Activated naive CD4-positive, alpha-beta T cell treated with anti-CD3 and anti-CD28 coated beads for 36 hours (primary cell): ENCODE data around the gene IRX6. TPM values are rescaled to one million over a fixed set of nuclear protein-coding genes. Genes with fewer than 3 reads are reported as not detected.

Experiments
- CTCF ChIA-PET: fragments of 350-600 bp; sonication (Branson Sonifier 250); formaldehyde crosslinking; loops from one replicate; lab custom pipeline; 2021; ENCODE audit warnings: antibody characterized with exemption; lab: Charles Lee
- DNase-seq: peaks from one replicate; pipeline ENCODE4 v3.0.0-alpha.2; 2020
- H3K27ac Mint-ChIP-seq: one replicate; pipeline ENCODE4 v1.8.0; 2021; ENCODE audit warnings: mild to moderate bottlenecking, mixed read lengths
- H3K27me3 Mint-ChIP-seq: one replicate; pipeline ENCODE4 v1.8.0; 2021; ENCODE audit warnings: low read depth, mixed read lengths
- H3K36me3 Mint-ChIP-seq: one replicate; pipeline ENCODE4 v1.8.0; 2021; ENCODE audit warnings: low read depth, mixed read lengths
- H3K4me1 Mint-ChIP-seq: one replicate; pipeline ENCODE4 v1.8.0; 2021; ENCODE audit warnings: low read depth, mixed read lengths
- H3K4me3 Mint-ChIP-seq: one replicate; pipeline ENCODE4 v1.8.0; 2021; ENCODE audit warnings: mild to moderate bottlenecking, moderate library complexity, mixed read lengths
- H3K9me3 Mint-ChIP-seq: one replicate; pipeline ENCODE4 v1.8.0; 2021; ENCODE audit warnings: mixed read lengths
- intact Hi-C: fragments of 100-400 bp; cut with micrococcal nuclease; formaldehyde crosslinking; loops from one replicate; pipeline ENCODE4 v1.15.1; 2023
- total RNA-seq, 2 experiments: library from RNA; stranded (reverse); gene quantifications; one replicate each; pipeline ENCODE4 v1.2.3, GENCODE V29; 2021

Gene IRX6
- total RNA-seq, 2 experiments from 2014 or later, result not detected

DNA sequence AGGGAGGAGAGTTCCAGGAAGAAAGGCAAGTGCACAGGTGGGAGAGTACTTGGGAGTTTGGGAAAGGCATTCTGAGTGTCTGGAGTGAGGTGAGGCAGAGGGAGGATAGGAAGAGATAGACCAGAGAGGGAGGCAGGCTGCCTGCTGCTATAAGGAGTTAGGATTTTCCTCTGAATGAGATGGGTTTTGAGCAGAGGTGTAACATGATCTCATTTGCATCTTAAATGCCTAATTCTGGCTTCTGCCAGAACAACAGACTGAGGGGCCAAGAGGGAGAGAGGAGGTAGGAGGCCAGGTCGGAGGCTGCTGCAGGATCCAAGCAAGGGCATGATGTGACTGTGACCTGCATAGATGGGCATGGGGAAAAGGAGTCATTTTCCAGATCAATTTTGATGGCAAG lies 31.5 kb upstream of the IRX6 start:
- CTCF ChIA-PET, result no interaction called here

DNA sequence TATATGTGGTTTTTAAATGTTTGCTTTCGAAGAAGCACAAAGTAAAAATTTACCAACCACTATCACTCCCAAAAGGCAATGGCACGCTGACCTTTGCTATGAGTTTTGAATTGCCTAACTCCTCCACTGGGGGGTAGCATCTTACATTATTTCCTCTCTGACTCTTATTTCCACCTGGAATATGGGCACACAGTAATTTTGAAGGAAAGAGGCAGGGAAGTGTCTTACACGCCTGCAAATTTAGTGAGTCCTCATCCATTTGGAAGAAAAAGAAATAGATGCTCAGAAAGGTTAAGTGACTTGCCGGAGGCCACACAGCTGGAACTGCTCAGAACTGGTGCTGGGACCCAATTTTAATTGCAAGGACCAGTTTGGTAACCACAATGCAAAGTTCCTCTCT lies 29.9 kb upstream of the IRX6 start:
- no peaks in the 10 kb centered on the region for H3K4me1 Mint-ChIP-seq
- H3K4me3 Mint-ChIP-seq, result no peak overlapping the region
- H3K9me3 Mint-ChIP-seq, result peaks cover 3% of the 10 kb centered on the region
- peaks cover under 1% of the 10 kb centered on the region for H3K27me3 Mint-ChIP-seq
- intact Hi-C loops, result no loop called here
- no peaks in the 10 kb centered on the region for H3K36me3 Mint-ChIP-seq
- CTCF ChIA-PET, result no interaction called here
- no peak for DNase-seq
- H3K27ac Mint-ChIP-seq, result no peak overlapping the region

More for the DNA sequence above, 31.5 kb upstream of the IRX6 start:
- Mint-ChIP-seq H3K36me3 (no peaks in the 10 kb centered on the region), H3K9me3 (peaks cover 6% of the 10 kb centered on the region), H3K4me1 (no peaks in the 10 kb centered on the region), H3K4me3 (no peak overlapping the region), H3K27ac (no peak overlapping the region), H3K27me3 (no peaks in the 10 kb centered on the region)
- intact Hi-C loops, result no loop called here
- no peak for DNase-seq

DNA sequence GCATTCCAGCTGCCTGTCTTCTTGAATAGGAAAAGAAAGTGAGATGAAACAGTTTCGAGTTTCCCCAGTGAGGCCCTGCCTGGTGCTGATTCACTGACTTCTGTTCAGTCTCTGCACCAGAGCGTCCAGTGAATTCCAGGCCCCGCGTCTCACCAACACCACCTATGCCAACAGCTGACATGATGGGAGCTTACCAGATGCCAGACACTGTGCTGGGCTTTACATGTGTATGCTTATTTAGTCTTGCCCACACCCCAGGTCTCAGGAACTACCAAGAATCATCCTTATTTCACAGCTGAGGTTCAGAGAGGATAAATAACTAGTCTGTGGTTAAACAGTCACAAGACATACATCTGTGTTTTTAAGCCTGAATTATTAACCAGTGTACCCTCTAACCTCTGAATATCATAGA lies 29.1 kb upstream of the IRX6 start:
- Mint-ChIP-seq H3K27ac (no peak overlapping the region), H3K4me3 (no peak overlapping the region), H3K27me3 (peaks cover 6% of the 10 kb centered on the region), H3K4me1 (no peaks in the 10 kb centered on the region), H3K9me3 (peaks cover 3% of the 10 kb centered on the region), H3K36me3 (no peaks in the 10 kb centered on the region)
- no peak for DNase-seq
- CTCF ChIA-PET, result no interaction called here
- intact Hi-C loops, result no loop called here

DNA sequence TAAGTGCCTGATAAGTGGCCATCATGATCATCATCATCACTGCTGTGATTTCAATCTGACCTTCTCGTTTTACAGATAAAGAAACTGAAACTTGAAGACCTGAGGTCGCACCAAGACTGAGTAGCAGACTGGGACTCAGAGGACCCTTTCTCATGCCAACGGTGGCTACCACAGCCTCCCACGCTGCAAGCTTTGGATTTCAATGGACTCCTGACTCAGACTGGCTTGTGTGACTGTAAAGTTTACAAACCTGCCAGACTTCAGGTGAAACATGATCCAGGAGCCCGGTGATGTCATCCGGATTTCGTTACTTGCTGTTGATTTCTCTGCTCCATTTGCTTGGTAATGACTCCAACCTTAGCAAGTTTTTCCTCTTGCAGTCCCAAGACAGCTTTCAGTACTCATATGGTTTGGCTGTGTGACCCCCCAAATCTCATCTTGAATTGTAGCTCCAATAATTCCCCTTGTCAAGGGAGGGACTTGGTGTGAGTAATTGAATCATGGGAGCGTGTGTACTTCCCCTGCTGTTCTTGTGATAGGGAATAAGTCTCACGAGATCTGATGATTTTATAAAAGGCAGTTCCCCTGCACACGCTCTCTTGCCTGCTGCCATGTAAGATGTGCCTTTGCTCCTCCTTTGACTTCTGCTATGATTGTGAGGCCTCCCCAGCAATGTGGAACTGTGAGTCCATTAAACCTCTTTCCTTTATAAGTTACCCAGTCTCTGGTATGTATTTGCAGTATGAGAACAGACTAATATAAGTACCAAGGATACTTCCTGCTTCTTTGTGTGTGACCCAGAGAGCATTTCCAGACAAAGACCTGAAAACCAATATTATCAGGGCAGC lies 26.7 kb upstream of the IRX6 start:
- intact Hi-C loops, result no loop called here
- Mint-ChIP-seq H3K4me1 (no peaks in the 10 kb centered on the region), H3K27ac (no peak overlapping the region), H3K9me3 (peaks cover 3% of the 10 kb centered on the region), H3K27me3 (peaks cover 14% of the 10 kb centered on the region), H3K36me3 (no peaks in the 10 kb centered on the region), H3K4me3 (no peak overlapping the region)
- CTCF ChIA-PET, result no interaction called here
- no peak for DNase-seq

DNA sequence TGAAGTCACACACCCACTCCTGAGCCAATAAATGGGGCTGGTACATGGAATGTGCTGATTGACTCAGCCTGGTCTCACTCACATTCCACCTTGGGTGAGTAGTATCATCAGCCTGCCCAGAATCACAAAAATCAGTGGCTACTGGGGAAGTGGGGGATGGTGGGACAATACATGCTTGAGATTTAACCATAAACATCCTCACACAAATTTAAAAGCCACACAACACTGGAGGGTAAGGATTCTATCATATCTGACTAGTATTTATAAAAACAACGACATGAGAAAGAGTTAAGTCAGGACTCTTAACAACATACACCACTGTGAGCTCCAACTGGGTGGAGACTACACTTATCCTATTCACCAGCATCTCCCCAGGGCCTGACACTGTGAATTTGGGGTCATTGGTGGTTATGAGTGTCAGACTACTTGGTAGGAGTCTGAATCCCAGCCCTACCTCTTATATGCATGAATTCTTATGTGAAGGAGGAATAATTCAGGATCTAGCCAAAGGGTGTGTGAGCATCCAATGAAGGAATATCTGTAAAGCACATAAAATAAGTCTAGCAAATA lies 26.0 kb upstream of the IRX6 start:
- Mint-ChIP-seq H3K4me1 (no peaks in the 10 kb centered on the region), H3K36me3 (no peaks in the 10 kb centered on the region), H3K27me3 (peaks cover 14% of the 10 kb centered on the region), H3K4me3 (no peak overlapping the region), H3K9me3 (peaks cover 3% of the 10 kb centered on the region), H3K27ac (no peak overlapping the region)
- CTCF ChIA-PET, result no interaction called here
- intact Hi-C loops, result no loop called here
- no peak for DNase-seq

DNA sequence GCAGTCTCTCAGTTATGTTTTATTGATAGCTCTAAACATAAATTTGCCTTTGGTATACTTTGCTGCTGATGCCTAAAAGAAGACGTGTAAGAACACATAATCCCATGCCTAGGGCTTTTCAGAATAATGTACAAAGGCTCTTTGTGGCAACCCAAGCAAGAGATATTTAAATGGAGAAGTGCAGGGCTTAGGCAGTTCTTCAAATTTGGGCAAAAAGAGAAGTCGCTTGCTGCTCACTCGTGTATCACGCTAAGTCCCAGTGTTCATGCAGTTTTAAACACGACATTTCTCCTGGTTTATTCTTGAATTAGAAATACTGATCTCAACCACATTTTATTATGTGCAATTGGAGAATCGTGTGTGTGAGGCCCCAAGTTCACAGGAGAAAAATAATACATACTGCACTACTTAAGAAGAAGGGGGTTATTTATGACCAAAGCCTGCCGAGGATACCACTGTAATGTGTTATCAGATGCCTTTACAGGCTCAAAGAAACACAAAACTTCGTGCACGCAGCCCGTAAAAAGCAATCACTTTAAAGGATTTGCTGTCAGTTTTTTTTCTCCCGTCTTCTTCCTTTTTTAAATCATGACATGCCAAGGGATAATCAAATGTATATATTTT lies 22.5 kb upstream of the IRX6 start:
- no peak for DNase-seq
- intact Hi-C loops, result no loop called here
- peaks cover 19% of the 10 kb centered on the region for H3K27me3 Mint-ChIP-seq
- H3K36me3 Mint-ChIP-seq, result no peaks in the 10 kb centered on the region
- H3K9me3 Mint-ChIP-seq, result peaks cover 3% of the 10 kb centered on the region
- H3K27ac Mint-ChIP-seq, result no peak overlapping the region
- no peak overlapping the region for H3K4me3 Mint-ChIP-seq
- no peaks in the 10 kb centered on the region for H3K4me1 Mint-ChIP-seq
- CTCF ChIA-PET, result no interaction called here

DNA sequence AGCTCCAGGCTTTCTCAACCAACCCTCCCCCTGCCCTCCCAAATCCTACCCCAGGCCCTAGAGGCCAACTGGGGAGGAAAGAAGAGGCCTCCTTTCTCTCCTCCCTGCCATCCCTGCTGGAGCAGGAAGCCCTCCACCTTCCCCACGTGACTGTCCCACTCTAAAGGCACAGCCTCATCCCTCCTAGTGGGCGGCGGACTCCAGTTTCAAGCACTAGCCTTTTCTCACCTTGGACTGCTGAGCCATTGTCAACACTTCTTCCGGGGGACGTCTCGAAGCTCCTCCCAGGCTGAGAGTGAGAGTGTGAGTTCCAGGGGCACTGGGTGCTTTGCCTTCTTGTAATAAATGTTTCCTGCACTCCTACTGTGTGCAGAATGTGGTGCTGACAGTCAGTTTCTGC lies 21.4 kb upstream of the IRX6 start:
- intact Hi-C loops, result no loop called here
- Mint-ChIP-seq H3K4me3 (no peak overlapping the region), H3K9me3 (peaks cover under 1% of the 10 kb centered on the region), H3K36me3 (no peaks in the 10 kb centered on the region), H3K4me1 (no peaks in the 10 kb centered on the region), H3K27me3 (peaks cover 19% of the 10 kb centered on the region), H3K27ac (no peak overlapping the region)
- no peak for DNase-seq
- CTCF ChIA-PET, result no interaction called here

DNA sequence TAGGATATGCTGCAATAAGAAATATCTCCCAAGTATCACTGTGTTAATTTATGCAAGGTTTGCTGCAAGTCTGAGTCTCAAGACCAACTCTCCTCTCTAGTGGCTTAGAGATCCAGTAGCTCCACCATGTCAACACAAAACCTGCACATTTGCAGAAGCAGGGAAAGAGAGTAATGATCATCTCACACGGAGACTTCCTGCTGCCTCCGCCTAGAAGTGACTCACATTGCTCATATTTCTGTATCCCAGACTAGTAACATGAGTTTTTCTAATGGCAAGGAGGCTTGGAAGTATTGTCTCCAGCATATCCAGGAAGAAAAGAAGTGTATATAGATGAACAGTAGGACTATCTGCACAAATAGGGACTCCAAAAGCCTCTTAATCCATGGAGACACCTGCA lies 15.0 kb upstream of the IRX6 start:
- Mint-ChIP-seq H3K4me1 (no peaks in the 10 kb centered on the region), H3K36me3 (no peaks in the 10 kb centered on the region), H3K27ac (no peak overlapping the region), H3K9me3 (peaks cover 3% of the 10 kb centered on the region), H3K27me3 (peaks cover 10% of the 10 kb centered on the region), H3K4me3 (no peak overlapping the region)
- CTCF ChIA-PET, result no interaction called here
- no peak for DNase-seq
- intact Hi-C loops, result no loop called here

DNA sequence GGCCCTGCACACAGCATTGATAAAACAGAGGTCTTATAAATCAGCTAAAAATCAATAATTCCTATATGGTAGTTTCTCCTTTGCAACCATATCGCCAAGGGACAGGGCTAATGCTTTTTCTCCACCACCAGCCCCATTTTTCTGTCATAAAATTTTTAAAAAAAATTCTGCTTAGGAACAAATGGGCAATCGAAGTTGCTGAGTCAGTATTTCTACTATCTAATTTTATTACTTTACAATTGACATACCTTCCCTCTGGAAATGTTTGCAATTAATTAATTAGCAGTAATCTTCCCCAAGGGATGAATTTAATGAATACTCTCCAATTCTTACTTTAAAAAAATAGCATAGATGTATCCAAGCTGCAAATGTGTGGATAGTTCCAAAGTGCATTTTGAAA lies 1.7 kb upstream of the IRX6 start:
- H3K36me3 Mint-ChIP-seq, result no peaks in the 10 kb centered on the region
- no peak for DNase-seq
- H3K4me1 Mint-ChIP-seq, result no peaks in the 10 kb centered on the region
- no peak overlapping the region for H3K27ac Mint-ChIP-seq
- intact Hi-C loops, result no loop called here
- H3K4me3 Mint-ChIP-seq, result no peak overlapping the region
- no peaks in the 10 kb centered on the region for H3K9me3 Mint-ChIP-seq
- CTCF ChIA-PET, result no interaction called here
- H3K27me3 Mint-ChIP-seq, result peaks cover 43% of the 10 kb centered on the region

DNA sequence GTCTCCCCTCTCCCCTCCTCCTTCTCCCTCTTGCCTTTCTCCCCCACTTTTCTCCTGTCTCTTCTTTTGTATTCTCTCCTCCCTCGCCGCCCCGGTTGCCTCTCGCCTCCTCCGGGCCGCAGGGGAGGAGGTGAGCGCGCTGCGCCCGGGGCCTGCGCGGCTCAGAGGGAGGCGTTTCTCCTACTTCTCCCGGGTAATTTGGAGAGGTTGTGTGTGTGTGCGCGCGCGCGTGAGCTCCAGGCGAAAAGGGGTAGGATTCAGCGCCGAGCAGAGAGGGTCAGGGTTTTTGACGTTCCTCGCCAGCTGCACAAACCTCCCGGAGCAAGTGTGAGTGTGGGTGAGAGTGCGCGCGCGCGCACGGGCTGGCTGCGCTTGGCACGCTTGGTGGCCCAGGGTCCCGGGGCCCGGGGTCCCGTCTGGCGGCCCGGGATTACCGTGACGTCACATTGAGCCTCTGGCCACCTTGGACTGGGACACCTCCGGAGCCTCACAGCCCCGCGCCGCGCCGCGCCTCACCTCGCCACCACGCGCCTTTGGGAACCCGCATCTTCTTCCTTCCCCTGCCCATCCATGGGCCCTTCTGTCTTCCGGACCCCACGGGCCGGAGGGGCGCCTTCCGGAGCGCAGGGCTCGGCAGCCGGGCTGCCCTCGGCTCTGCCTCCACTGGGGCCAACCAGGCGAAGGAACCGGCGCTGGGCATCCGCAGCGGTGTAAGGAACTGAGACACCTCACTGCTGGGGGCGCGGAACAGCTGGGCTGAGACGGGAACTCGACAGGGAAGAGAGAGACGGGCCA lies 479 bp downstream of the IRX6 start:
- intact Hi-C loops, result no loop called here
- no peaks in the 10 kb centered on the region for H3K9me3 Mint-ChIP-seq
- CTCF ChIA-PET, result no interaction called here

DNA sequence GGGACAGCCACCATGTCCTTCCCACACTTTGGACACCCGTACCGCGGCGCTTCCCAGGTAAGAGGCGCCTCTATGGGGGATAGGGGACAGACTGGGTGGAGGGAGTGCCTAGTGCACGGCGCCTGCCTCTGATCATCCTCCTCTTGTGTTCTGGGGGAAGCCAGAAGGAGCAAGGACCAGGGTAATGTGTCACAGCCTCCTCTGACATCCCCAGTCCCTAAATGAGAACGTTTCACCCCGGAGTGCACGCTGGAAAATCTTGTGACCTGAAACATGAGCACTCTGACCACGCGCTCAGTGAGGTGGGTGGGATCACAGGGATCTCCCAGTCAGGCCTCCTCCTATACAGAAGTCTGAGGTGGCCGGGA lies 1.1 kb downstream of the IRX6 start:
- DNase-seq, result no peak
- no peaks in the 10 kb centered on the region for H3K9me3 Mint-ChIP-seq
- H3K4me3 Mint-ChIP-seq, result no peak overlapping the region
- no peaks in the 10 kb centered on the region for H3K4me1 Mint-ChIP-seq
- CTCF ChIA-PET, result no interaction called here
- intact Hi-C loops, result no loop called here
- no peaks in the 10 kb centered on the region for H3K36me3 Mint-ChIP-seq
- H3K27ac Mint-ChIP-seq, result no peak overlapping the region
- H3K27me3 Mint-ChIP-seq, result peaks cover 64% of the 10 kb centered on the region

More for the DNA sequence above, 479 bp downstream of the IRX6 start:
- Mint-ChIP-seq H3K27me3 (peaks cover 58% of the 10 kb centered on the region), H3K4me1 (no peaks in the 10 kb centered on the region), H3K36me3 (no peaks in the 10 kb centered on the region), H3K27ac (no peak overlapping the region), H3K4me3 (no peak overlapping the region)
- no peak for DNase-seq

DNA sequence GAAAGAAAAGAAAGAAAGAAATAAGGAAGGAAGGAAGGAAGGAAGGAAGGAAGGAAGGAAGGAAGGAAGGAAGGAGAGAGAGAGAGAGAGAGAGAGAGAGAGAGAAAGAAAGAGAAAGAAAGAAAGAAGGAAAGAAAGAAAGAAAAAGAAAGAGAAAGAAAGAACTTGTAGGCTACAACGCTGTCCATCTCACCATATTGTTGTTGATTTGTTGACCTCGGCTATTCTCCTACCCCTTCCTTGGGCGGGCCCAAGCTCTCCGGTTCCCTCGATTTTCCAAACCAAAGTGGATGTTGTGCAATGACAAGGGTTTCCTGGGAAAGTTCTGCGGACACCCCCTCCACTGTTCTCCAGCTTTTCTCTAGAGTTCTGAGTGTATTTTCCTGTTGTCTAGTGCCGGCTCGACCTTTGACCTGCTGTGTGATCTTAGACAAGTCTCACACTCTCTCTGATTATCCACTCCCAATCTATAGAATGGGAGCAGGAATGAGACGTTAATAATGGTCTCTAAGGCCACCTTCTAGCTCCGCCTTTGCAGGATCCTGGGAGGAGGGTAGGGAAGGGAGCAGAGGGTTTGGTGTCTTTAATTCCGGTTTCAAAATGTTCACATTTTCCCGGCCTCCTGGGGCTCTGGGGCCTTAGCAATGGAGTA lies 1.6 kb downstream of the IRX6 start:
- Mint-ChIP-seq H3K36me3 (no peaks in the 10 kb centered on the region), H3K27ac (no peak overlapping the region), H3K4me3 (no peak overlapping the region), H3K4me1 (peaks cover 2% of the 10 kb centered on the region), H3K27me3 (peaks cover 68% of the 10 kb centered on the region), H3K9me3 (no peaks in the 10 kb centered on the region)
- intact Hi-C loops, result no loop called here
- DNase-seq, result no peak
- CTCF ChIA-PET, result no interaction called here
